Measurements from ENCODE around the gene DENND1A.
"Not testable (repeated sequence)": the region's sequence is repeated elsewhere in the genome, so short reads cannot be mapped to it uniquely, and the experiment has no call there.

The DENND1A gene

GRCh38 chr9:123929870-123930831, at the start of gene DENND1A:
DENND1A (minus strand) TSS chr9:123930126; CDS start chr9:123929905, 221 bp downstream.
- DNase-seq = peak; percentile 90

GRCh38 chr9:123978981-123979380, 49.1 kb upstream of the DENND1A start:
- no peak for DNase-seq

GRCh38 chr9:123976579-123976978, 46.7 kb upstream of the DENND1A start:
- DNase-seq = not testable (repeated sequence)

GRCh38 chr9:123975871-123976270, 45.9 kb upstream of the DENND1A start:
- DNase-seq = no peak

- DNase-seq = no peak
Observed at GRCh38 chr9:123974471-123974870, 44.5 kb upstream of the DENND1A start.

- no peak for DNase-seq
Observed at GRCh38 chr9:123973590-123974223, 43.8 kb upstream of the DENND1A start.

GRCh38 chr9:123972618-123973017, 42.7 kb upstream of the DENND1A start:
- DNase-seq = no peak

GRCh38 chr9:123967323-123967722, 37.4 kb upstream of the DENND1A start:
- DNase-seq = no peak

GRCh38 chr9:123965801-123966686, 36.1 kb upstream of the DENND1A start:
- DNase-seq = no peak

- no peak for DNase-seq
Observed at GRCh38 chr9:123964761-123965160, 34.8 kb upstream of the DENND1A start.

- no peak for DNase-seq
Observed at GRCh38 chr9:123960965-123961364, 31.0 kb upstream of the DENND1A start.

- DNase-seq = no peak
Observed at GRCh38 chr9:123960366-123960765, 30.4 kb upstream of the DENND1A start.

- no peak for DNase-seq
Observed at GRCh38 chr9:123959787-123960186, 29.9 kb upstream of the DENND1A start.

- DNase-seq = no peak
Observed at GRCh38 chr9:123957731-123958130, 27.8 kb upstream of the DENND1A start.

- DNase-seq = no peak
Observed at GRCh38 chr9:123957168-123957721, 27.3 kb upstream of the DENND1A start.

- DNase-seq = no peak
Observed at GRCh38 chr9:123955637-123956036, 25.7 kb upstream of the DENND1A start.

GRCh38 chr9:123954518-123955280, 24.8 kb upstream of the DENND1A start:
- DNase-seq = peak; percentile 44

GRCh38 chr9:123952641-123953495, 22.9 kb upstream of the DENND1A start:
- DNase-seq = no peak

GRCh38 chr9:123948286-123948685, 18.4 kb upstream of the DENND1A start:
- no peak for DNase-seq

GRCh38 chr9:123947326-123947725, 17.4 kb upstream of the DENND1A start:
- no peak for DNase-seq

All from HCEC 1CT (cell line).